ENCODE measurements around the gene SAYSD1.

- TF ChIP-seq USF1 (CRISPR knock-in tag; IDR thresholded peaks at IDR 0.05) (no peak), PURB (CRISPR knock-in tag; IDR thresholded peaks at IDR 0.05; ENCODE audit: low read depth) (no peak), CTCF (IDR thresholded peaks at IDR 0.05 in 2 of 3, conservative IDR thresholded peaks at IDR 0.05 in 1 of 3; ENCODE audit: insufficient read depth in 2 of 3, low read depth in 1 of 3, low read length in 3 of 3) (no peak), SIN3A (IDR thresholded peaks at IDR 0.05; ENCODE audit: borderline replicate concordance in 2 of 2, control insufficient read depth in 1 of 2, low read depth in 2 of 2, low read length in 2 of 2) (no peak), ELF4 (CRISPR knock-in tag; IDR thresholded peaks at IDR 0.05) (no peak), SP1 (CRISPR knock-in tag; IDR thresholded peaks at IDR 0.05) (no peak), SMC3 (conservative IDR thresholded peaks at IDR 0.05; ENCODE audit: insufficient read depth, low read depth, low read length) (no peak), RAD21 (CRISPR knock-in tag; conservative IDR thresholded peaks at IDR 0.05 in 1 of 2, IDR thresholded peaks at IDR 0.05 in 1 of 2) (no peak), NFIX (CRISPR knock-in tag; IDR thresholded peaks at IDR 0.05; ENCODE audit: low read depth) (no peak), THRA (IDR thresholded peaks at IDR 0.05) (no peak), JUNB (CRISPR knock-in tag; conservative IDR thresholded peaks at IDR 0.05) (no peak), RAD51 (IDR thresholded peaks at IDR 0.05; ENCODE audit: borderline replicate concordance, low read depth) (no peak), E2F1 (CRISPR knock-in tag; IDR thresholded peaks at IDR 0.05) (no peak), ZBTB2 (IDR thresholded peaks at IDR 0.05) (no peak)
Measured at GRCh38 chr6:39102821-39103136, 12.2 kb downstream of the SAYSD1 start.
